Body of pancreas (tissue), 4 donors: ENCODE data around the gene CD109. TPM values are rescaled to one million over a fixed set of nuclear protein-coding genes. Genes with fewer than 3 reads are reported as not detected.

ENCODE experiments used
- ATAC-seq: fragments of 150-250 bp; one replicate; pipeline ENCODE4 v1.9.1; 2016
- DNase-seq, 4 donors: peaks; one replicate each; pipeline ENCODE4 v3.0.0-alpha.2; 2019
- H3K27ac ChIP-seq, 4 donors: fragments of 200-600 bp; sonication (generic); 1 replicate in 3 of 4; 2 replicates in 1 of 4; pipeline versions ENCODE4 v1.5.1 to v1.6.1; 2016 to 2019; ENCODE audit warnings: mild to moderate bottlenecking in 1 of 4, mixed read lengths in 1 of 4, moderate library complexity in 1 of 4
- H3K27me3 ChIP-seq, 2 donors: fragments of 200-600 bp; sonication (generic); one replicate each; pipeline ENCODE4 v1.6.0; 2016; ENCODE audit warnings: mild to moderate bottlenecking in 1 of 2
- H3K36me3 ChIP-seq, 2 donors: fragments of 200-600 bp; sonication (generic); replicated peaks in 1 of 2; 2 replicates each; pipeline ENCODE4 v1.5.1; 2016; ENCODE audit warnings: low read depth in 2 of 2; ENCODE audit not compliant: insufficient read depth in 1 of 2
- H3K4me1 ChIP-seq: fragments of 200-600 bp; sonication (generic); one replicate; pipeline ENCODE4 v1.6.0; 2016
- H3K4me3 ChIP-seq, 2 donors: fragments of 200-600 bp; sonication (generic); 1 replicate in 1 of 2; 2 replicates in 1 of 2; pipeline ENCODE4 v1.5.1; 2016 to 2019
- H3K9me3 ChIP-seq, 3 donors: fragments of 200-600 bp; sonication (generic); 1 replicate in 2 of 3; 2 replicates in 1 of 3; pipeline ENCODE4 v1.5.1; 2016
- POLR2A ChIP-seq, 3 donors: fragments of 450-650 bp; IDR thresholded peaks; one replicate each; pipeline ENCODE4 v1.6.1; 2016; ENCODE audit warnings: antibody characterized with exemption in 3 of 3, mild to moderate bottlenecking in 2 of 3
- WGBS, 2 donors: methylation state at CpG; one replicate each; pipeline ENCODE4 v1.1.5; 2017; 5-methylcytosine and 5-hydroxymethylcytosine counted together
- intact Hi-C: fragments of 100-400 bp; cut with DNase I; formaldehyde crosslinking; loops from one replicate; pipeline ENCODE4 v1.15.1; 2023
- total RNA-seq, 2 donors: library from RNA; depleted of rRNA; stranded (reverse); fragments of >200 nt; gene quantifications; one replicate each; pipeline ENCODE4 v1.1.0, GENCODE V29; 2016
- TF ChIP-seq, protein P1 (sequence below), 7 experiments: fragments of 450-650 bp in 4 of 7; fragments of 200-600 bp in 3 of 7; sonication (generic) in 3 of 7; IDR thresholded peaks; one replicate each; pipeline ENCODE4 v1.5.1; 2016 to 2019; ENCODE audit warnings: antibody characterized with exemption in 7 of 7

The CD109 gene
- total RNA-seq, 2 donors from 2014 or later: 2.6 to 30.7 TPM

- no peak for ATAC-seq
- no peaks in the 10 kb centered on the region for H3K36me3 ChIP-seq
- no peak overlapping the region for H3K27ac ChIP-seq
- no peak overlapping the region for H3K4me3 ChIP-seq
- intact Hi-C loops: no loop called here
- H3K4me1 ChIP-seq: no peaks in the 10 kb centered on the region
- TF ChIP-seq, protein P1, sequence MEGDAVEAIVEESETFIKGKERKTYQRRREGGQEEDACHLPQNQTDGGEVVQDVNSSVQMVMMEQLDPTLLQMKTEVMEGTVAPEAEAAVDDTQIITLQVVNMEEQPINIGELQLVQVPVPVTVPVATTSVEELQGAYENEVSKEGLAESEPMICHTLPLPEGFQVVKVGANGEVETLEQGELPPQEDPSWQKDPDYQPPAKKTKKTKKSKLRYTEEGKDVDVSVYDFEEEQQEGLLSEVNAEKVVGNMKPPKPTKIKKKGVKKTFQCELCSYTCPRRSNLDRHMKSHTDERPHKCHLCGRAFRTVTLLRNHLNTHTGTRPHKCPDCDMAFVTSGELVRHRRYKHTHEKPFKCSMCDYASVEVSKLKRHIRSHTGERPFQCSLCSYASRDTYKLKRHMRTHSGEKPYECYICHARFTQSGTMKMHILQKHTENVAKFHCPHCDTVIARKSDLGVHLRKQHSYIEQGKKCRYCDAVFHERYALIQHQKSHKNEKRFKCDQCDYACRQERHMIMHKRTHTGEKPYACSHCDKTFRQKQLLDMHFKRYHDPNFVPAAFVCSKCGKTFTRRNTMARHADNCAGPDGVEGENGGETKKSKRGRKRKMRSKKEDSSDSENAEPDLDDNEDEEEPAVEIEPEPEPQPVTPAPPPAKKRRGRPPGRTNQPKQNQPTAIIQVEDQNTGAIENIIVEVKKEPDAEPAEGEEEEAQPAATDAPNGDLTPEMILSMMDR (IDR thresholded peaks at IDR 0.05): no peak
- TF ChIP-seq POLR2A (IDR thresholded peaks at IDR 0.05): no peak
- DNase-seq: no peak
- no peaks in the 10 kb centered on the region for H3K27me3 ChIP-seq
- no peaks in the 10 kb centered on the region for H3K9me3 ChIP-seq
Observed at GRCh38 chr6:73790574-73790973, 94.6 kb downstream of the CD109 start.

GRCh38 chr6:73791336-73791735 lies 95.3 kb downstream of the CD109 start:
- no peak for TF ChIP-seq POLR2A (IDR thresholded peaks at IDR 0.05)
- TF ChIP-seq, protein P1 (IDR thresholded peaks at IDR 0.05): no peak
- Histone ChIP-seq H3K4me3 (no peak overlapping the region), H3K27me3 (no peaks in the 10 kb centered on the region), H3K27ac (no peak overlapping the region), H3K9me3 (no peaks in the 10 kb centered on the region), H3K4me1 (no peaks in the 10 kb centered on the region), H3K36me3 (no peaks in the 10 kb centered on the region)
- no peak for DNase-seq
- ATAC-seq: no peak
- WGBS, 2 donors: 75 to 76% methylated on average over 6 of the region's 6 CpGs
- intact Hi-C loops: no loop called here

GRCh38 chr6:73792738-73793137 lies 96.7 kb downstream of the CD109 start:
- DNase-seq: no peak
- no peaks in the 10 kb centered on the region for H3K4me1 ChIP-seq
- no peak overlapping the region for H3K4me3 ChIP-seq
- H3K27me3 ChIP-seq: no peaks in the 10 kb centered on the region
- intact Hi-C loops: no loop called here
- H3K27ac ChIP-seq: no peak overlapping the region
- 41 to 42% methylated on average over 2 of the region's 2 CpGs for WGBS, 2 donors
- no peak for TF ChIP-seq POLR2A (IDR thresholded peaks at IDR 0.05)
- TF ChIP-seq, protein P1 (IDR thresholded peaks at IDR 0.05): no peak
- no peaks in the 10 kb centered on the region for H3K36me3 ChIP-seq
- no peaks in the 10 kb centered on the region for H3K9me3 ChIP-seq
- ATAC-seq: no peak

GRCh38 chr6:73796881-73797280 lies 100.9 kb downstream of the CD109 start:
- TF ChIP-seq, protein P1 (IDR thresholded peaks at IDR 0.05): no peak
- no peak for TF ChIP-seq POLR2A (IDR thresholded peaks at IDR 0.05)
- H3K9me3 ChIP-seq: no peaks in the 10 kb centered on the region
- no peak overlapping the region for H3K4me3 ChIP-seq
- DNase-seq (no peak), ATAC-seq (no peak)
- WGBS, 2 donors: 64 to 74% methylated on average over 4 of the region's 4 CpGs
- no peaks in the 10 kb centered on the region for H3K36me3 ChIP-seq
- H3K4me1 ChIP-seq: no peaks in the 10 kb centered on the region
- no peak overlapping the region for H3K27ac ChIP-seq
- intact Hi-C loops: no loop called here
- no peaks in the 10 kb centered on the region for H3K27me3 ChIP-seq

DNA sequence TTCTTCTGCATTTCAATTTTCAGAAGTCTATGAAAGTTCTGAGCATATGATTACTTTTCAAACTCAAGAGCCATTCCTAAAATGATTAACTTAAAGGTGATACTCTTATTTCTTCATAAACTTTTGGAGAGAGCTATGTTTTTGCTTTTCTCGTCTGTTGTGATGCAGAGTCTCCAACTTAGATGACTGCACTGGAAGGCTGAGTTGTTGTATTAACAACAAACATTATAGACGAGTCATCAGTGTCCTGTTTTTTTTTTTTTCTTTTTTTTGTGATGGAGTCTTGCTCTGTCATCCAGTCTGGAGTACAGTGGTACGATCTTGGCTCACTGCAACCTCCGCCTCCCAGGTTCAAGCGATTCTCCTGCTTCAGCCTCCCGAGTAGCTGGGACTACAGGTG lies 101.9 kb downstream of the CD109 start:
- intact Hi-C loops: no loop called here
- no peaks in the 10 kb centered on the region for H3K9me3 ChIP-seq
- H3K4me3 ChIP-seq: no peak overlapping the region
- H3K36me3 ChIP-seq: no peaks in the 10 kb centered on the region
- TF ChIP-seq POLR2A (IDR thresholded peaks at IDR 0.05): no peak
- TF ChIP-seq, protein P1 (IDR thresholded peaks at IDR 0.05): no peak
- H3K4me1 ChIP-seq: no peaks in the 10 kb centered on the region
- 87 to 93% methylated on average over 6 of the region's 6 CpGs for WGBS, 2 donors
- DNase-seq (no peak), ATAC-seq (no peak)
- no peak overlapping the region for H3K27ac ChIP-seq
- no peaks in the 10 kb centered on the region for H3K27me3 ChIP-seq
